ENCODE results near the gene DHODH.

Gene DHODH

GRCh38 chr16:72060405-72060804, 51.9 kb downstream of the DHODH start:
- DNase-seq (ENCODE audit: low read depth), result no peak
- TF ChIP-seq POLR2A (IDR thresholded peaks at IDR 0.05; ENCODE audit: extremely low read depth, insufficient read length) (no peak), MAX (IDR thresholded peaks at IDR 0.05; ENCODE audit: low read depth, low read length) (no peak), CTCF (IDR thresholded peaks at IDR 0.05; ENCODE audit: low read depth, low read length) (no peak), MYC (IDR thresholded peaks at IDR 0.05; ENCODE audit: low read depth, low read length) (no peak)
- H3K4me3 ChIP-seq (ENCODE audit: low read depth, low read length), result no peak overlapping the region

GRCh38 chr16:72061564-72061963, 53.0 kb downstream of the DHODH start:
- DNase-seq (ENCODE audit: low read depth), result no peak
- H3K4me3 ChIP-seq (ENCODE audit: low read depth, low read length), result no peak overlapping the region
- TF ChIP-seq POLR2A (IDR thresholded peaks at IDR 0.05; ENCODE audit: extremely low read depth, insufficient read length) (no peak), CTCF (IDR thresholded peaks at IDR 0.05; ENCODE audit: low read depth, low read length) (no peak), MYC (IDR thresholded peaks at IDR 0.05; ENCODE audit: low read depth, low read length) (no peak), MAX (IDR thresholded peaks at IDR 0.05; ENCODE audit: low read depth, low read length) (no peak)

GRCh38 chr16:72064361-72064894, 55.9 kb downstream of the DHODH start:
- TF ChIP-seq MYC (IDR thresholded peaks at IDR 0.05; ENCODE audit: low read depth, low read length), result no peak
- no peak for TF ChIP-seq POLR2A (IDR thresholded peaks at IDR 0.05; ENCODE audit: extremely low read depth, insufficient read length)
- TF ChIP-seq MAX (IDR thresholded peaks at IDR 0.05; ENCODE audit: low read depth, low read length), result no peak
- TF ChIP-seq CTCF (IDR thresholded peaks at IDR 0.05; ENCODE audit: low read depth, low read length), result no peak
- no peak for DNase-seq (ENCODE audit: low read depth)
- H3K4me3 ChIP-seq (ENCODE audit: low read depth, low read length), result no peak overlapping the region

- DNase-seq (ENCODE audit: low read depth), result peak; percentile 66
- peak; percentile 62 for TF ChIP-seq CTCF (IDR thresholded peaks at IDR 0.05; ENCODE audit: low read depth, low read length)
- TF ChIP-seq MYC (IDR thresholded peaks at IDR 0.05; ENCODE audit: low read depth, low read length), result no peak
- no peak overlapping the region for H3K4me3 ChIP-seq (ENCODE audit: low read depth, low read length)
Measured at GRCh38 chr16:72066747-72067146, 58.2 kb downstream of the DHODH start.

- no peak overlapping the region for H3K4me3 ChIP-seq (ENCODE audit: low read depth, low read length)
- TF ChIP-seq POLR2A (IDR thresholded peaks at IDR 0.05; ENCODE audit: extremely low read depth, insufficient read length), result no peak
- no peak for TF ChIP-seq CTCF (IDR thresholded peaks at IDR 0.05; ENCODE audit: low read depth, low read length)
- TF ChIP-seq MYC (IDR thresholded peaks at IDR 0.05; ENCODE audit: low read depth, low read length), result no peak
- TF ChIP-seq MAX (IDR thresholded peaks at IDR 0.05; ENCODE audit: low read depth, low read length), result no peak
- no peak for DNase-seq (ENCODE audit: low read depth)
Measured at GRCh38 chr16:72068930-72069329, 60.4 kb downstream of the DHODH start.

Data from NB4 (cell line).